PFSK-1 (cell line): ENCODE data around the gene SPC25.

ENCODE experiments used
- FOXP2 ChIP-seq: optimal IDR thresholded peaks from 2 replicates; pipeline ENCODE3; 2011; ENCODE audit warnings: borderline replicate concordance, control low read depth, inconsistent platforms; ENCODE audit not compliant: insufficient read depth; ENCODE audit errors: extremely low read length, extremely low read depth
- POLR2AphosphoS5 ChIP-seq: IDR thresholded peaks from 2 replicates; pipeline ENCODE4 v1.6.1; 2012; ENCODE audit warnings: low read depth, mild to moderate bottlenecking, control low read depth, low read length, moderate library complexity
- SIN3A ChIP-seq: IDR thresholded peaks from 2 replicates; pipeline ENCODE4 v1.6.1; 2012; ENCODE audit warnings: mild to moderate bottlenecking, low read length, moderate library complexity, borderline replicate concordance; ENCODE audit not compliant: insufficient read depth
- TAF1 ChIP-seq: IDR thresholded peaks from 2 replicates; pipeline ENCODE4 v1.6.1; 2012; ENCODE audit warnings: low read length, control low read depth, borderline replicate concordance; ENCODE audit not compliant: insufficient read depth
- TF ChIP-seq, protein P1 (sequence below), 2 experiments: IDR thresholded peaks; 2 replicates each; pipeline versions ENCODE4 v1.6.1 to v1.8.0; 2011 to 2012; ENCODE audit warnings: low read depth in 2 of 2, low read length in 2 of 2, control low read depth in 1 of 2, inconsistent platforms in 1 of 2, mild to moderate bottlenecking in 1 of 2, moderate library complexity in 1 of 2; ENCODE audit not compliant: insufficient read depth in 1 of 2

SPC25 gene

DNA sequence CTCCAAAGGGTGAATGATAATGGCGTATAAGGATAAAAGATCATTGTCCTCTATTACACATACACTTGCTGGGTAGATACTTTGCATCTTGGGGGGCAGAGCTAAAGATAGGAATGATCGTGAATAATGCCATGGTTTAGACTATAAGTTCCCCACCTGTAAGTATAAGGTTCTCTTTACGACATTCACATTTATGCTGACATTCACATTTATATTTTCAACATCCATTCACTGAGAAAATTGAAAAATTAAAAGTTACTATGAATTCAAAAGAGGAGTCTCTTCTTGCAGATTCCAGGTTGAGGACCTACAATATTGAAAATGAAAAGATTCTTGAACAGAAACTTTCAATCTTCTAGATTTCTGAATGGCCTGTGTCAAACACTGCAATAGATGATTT lies 2.1 kb upstream of the SPC25 start:
- TF ChIP-seq TAF1 (no peak), SIN3A (no peak), POLR2AphosphoS5 (no peak), FOXP2 (no peak)
- TF ChIP-seq, protein P1, sequence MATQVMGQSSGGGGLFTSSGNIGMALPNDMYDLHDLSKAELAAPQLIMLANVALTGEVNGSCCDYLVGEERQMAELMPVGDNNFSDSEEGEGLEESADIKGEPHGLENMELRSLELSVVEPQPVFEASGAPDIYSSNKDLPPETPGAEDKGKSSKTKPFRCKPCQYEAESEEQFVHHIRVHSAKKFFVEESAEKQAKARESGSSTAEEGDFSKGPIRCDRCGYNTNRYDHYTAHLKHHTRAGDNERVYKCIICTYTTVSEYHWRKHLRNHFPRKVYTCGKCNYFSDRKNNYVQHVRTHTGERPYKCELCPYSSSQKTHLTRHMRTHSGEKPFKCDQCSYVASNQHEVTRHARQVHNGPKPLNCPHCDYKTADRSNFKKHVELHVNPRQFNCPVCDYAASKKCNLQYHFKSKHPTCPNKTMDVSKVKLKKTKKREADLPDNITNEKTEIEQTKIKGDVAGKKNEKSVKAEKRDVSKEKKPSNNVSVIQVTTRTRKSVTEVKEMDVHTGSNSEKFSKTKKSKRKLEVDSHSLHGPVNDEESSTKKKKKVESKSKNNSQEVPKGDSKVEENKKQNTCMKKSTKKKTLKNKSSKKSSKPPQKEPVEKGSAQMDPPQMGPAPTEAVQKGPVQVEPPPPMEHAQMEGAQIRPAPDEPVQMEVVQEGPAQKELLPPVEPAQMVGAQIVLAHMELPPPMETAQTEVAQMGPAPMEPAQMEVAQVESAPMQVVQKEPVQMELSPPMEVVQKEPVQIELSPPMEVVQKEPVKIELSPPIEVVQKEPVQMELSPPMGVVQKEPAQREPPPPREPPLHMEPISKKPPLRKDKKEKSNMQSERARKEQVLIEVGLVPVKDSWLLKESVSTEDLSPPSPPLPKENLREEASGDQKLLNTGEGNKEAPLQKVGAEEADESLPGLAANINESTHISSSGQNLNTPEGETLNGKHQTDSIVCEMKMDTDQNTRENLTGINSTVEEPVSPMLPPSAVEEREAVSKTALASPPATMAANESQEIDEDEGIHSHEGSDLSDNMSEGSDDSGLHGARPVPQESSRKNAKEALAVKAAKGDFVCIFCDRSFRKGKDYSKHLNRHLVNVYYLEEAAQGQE (IDR thresholded peaks at IDR 0.05; ENCODE audit: insufficient read depth in 1 of 2, low read depth in 2 of 2, low read length in 2 of 2) = no peak

DNA sequence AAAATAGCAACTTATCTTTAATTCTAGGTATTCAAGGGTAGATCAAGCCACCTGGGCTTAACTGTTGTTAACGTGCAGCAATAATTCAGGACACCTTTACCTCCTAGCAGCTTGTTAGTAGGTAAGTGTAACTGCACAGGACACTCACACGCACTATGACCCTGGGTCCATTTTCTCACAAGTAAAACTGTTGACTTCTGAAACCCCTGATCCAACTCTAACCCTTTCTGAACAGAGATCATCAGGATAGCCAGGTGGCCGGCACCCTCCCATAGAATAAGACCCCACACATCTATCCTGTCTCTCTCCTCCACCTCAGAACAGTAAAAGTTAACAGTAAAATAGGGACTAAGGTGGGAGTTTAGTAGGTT lies 610 bp downstream of the SPC25 start:
- TF ChIP-seq FOXP2 = no peak
- no peak for TF ChIP-seq POLR2AphosphoS5
- TF ChIP-seq, protein P1 (IDR thresholded peaks at IDR 0.05; ENCODE audit: insufficient read depth in 1 of 2, low read depth in 2 of 2, low read length in 2 of 2) = no peak
- TF ChIP-seq SIN3A = no peak
- no peak for TF ChIP-seq TAF1

DNA sequence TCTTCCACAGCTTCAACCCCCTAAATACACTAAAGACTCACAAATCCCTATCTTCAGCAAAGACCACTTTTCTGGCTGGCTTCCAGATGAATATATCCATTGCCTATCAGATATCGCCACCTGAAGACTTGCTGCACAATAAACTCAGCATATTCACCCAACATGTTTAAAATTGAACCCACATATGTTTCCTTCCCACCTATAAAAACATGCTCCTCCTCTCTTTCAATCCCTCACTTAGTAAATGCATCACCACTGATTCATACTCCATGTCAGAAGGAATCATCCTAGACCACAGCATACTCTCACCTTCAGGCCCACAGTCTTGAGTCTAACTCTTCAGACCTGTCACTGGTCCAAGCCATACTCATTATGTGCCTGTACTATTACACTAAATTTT lies 5.3 kb downstream of the SPC25 start:
- TF ChIP-seq TAF1 (no peak), POLR2AphosphoS5 (no peak), SIN3A (no peak), FOXP2 (no peak)
- TF ChIP-seq, protein P1 (IDR thresholded peaks at IDR 0.05; ENCODE audit: insufficient read depth in 1 of 2, low read depth in 2 of 2, low read length in 2 of 2) = no peak

DNA sequence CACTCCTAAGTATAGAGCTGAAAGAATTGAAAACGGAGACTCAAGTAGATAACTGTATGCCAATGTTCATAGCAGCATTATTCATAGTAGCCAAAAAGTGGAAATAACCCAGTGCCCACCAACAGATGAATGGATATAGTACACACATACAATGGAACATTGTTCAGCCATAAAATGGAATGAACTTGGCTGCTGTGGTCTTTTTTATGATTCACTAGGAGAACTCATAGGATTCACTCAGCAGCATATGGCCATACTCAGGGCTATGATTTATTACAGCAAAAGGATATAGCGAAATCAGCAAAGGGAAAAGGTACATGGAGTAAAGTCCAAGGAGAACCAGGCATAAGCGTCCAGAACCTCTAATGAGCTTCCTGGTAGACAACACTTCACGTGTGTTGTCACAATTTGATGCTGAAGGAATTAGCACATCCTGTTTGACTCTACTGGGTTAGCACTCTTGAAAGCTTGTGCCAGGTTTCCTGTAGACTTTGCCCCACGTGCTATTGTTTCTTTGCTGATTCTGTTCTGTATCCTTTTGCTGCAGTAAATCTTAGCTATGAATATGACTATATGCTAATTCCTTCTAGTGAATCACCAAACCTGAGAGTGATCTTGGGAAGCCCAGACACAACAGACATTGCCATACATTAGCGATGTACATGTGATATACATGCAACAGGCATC lies 15.7 kb downstream of the SPC25 start:
- TF ChIP-seq FOXP2 (no peak), TAF1 (no peak), POLR2AphosphoS5 (no peak), SIN3A (no peak)
- TF ChIP-seq, protein P1 (IDR thresholded peaks at IDR 0.05; ENCODE audit: insufficient read depth in 1 of 2, low read depth in 2 of 2, low read length in 2 of 2) = no peak
